ENCODE data around the gene ATP5MG.

Gene ATP5MG

GRCh38 chr11:118401151-118401879 is at the start of gene ATP5MG:
TSS of gene ATP5MG (plus strand) at chr11:118401606. CDS start at chr11:118401666, 60 bp downstream.
- H3K27ac ChIP-seq (ENCODE audit: low read depth, low read length) = peak within 1 kb of the TSS; percentile 86
- H3K9ac ChIP-seq (ENCODE audit: low read length in 5 of 5) = peak within 1 kb of the TSS; percentile 86 to 98 (median 96)
- H3K9me3 ChIP-seq (ENCODE audit: control insufficient read depth in 5 of 5, low read length in 5 of 5) = no peaks in the 10 kb centered on the region
- peaks cover 2 to 35% (median 30%) of the 10 kb centered on the region in 5 donors for H3K4me1 ChIP-seq (ENCODE audit: control insufficient read depth in 5 of 5, insufficient read depth in 5 of 5, low read length in 5 of 5)
- H3K27me3 ChIP-seq (ENCODE audit: control insufficient read depth in 5 of 5, insufficient read depth in 4 of 5, low read length in 5 of 5) = no peaks in the 10 kb centered on the region
- H3K36me3 ChIP-seq (ENCODE audit: control insufficient read depth in 5 of 5, insufficient read depth in 5 of 5, low read length in 5 of 5) = peaks cover 13 to 31% (median 15%) of the 10 kb centered on the region in 5 donors
- peak within 1 kb of the TSS; percentile 93 to 99 (median 94) for H3K4me3 ChIP-seq (ENCODE audit: low read depth in 1 of 5, low read length in 5 of 5)

- Histone ChIP-seq H3K9ac (ENCODE audit: low read length in 5 of 5) (no peak overlapping the region), H3K27me3 (ENCODE audit: control insufficient read depth in 5 of 5, insufficient read depth in 4 of 5, low read length in 5 of 5) (peaks cover 0 to 6% (median 0%) of the 10 kb centered on the region in 5 donors), H3K27ac (ENCODE audit: low read depth, low read length) (no peak overlapping the region), H3K36me3 (ENCODE audit: control insufficient read depth in 5 of 5, insufficient read depth in 5 of 5, low read length in 5 of 5) (no peaks in the 10 kb centered on the region), H3K4me1 (ENCODE audit: control insufficient read depth in 5 of 5, insufficient read depth in 5 of 5, low read length in 5 of 5) (peaks cover 0 to 12% (median 0%) of the 10 kb centered on the region in 5 donors), H3K9me3 (ENCODE audit: control insufficient read depth in 5 of 5, low read length in 5 of 5) (no peaks in the 10 kb centered on the region), H3K4me3 (ENCODE audit: low read depth in 1 of 5, low read length in 5 of 5) (no peak overlapping the region)
Measured at GRCh38 chr11:118353084-118353710, 48.2 kb upstream of the ATP5MG start.

GRCh38 chr11:118358071-118358470 is 43.3 kb upstream of the ATP5MG start:
- Histone ChIP-seq H3K9me3 (ENCODE audit: control insufficient read depth in 5 of 5, low read length in 5 of 5) (no peaks in the 10 kb centered on the region), H3K27me3 (ENCODE audit: control insufficient read depth in 5 of 5, insufficient read depth in 4 of 5, low read length in 5 of 5) (no peaks in the 10 kb centered on the region), H3K36me3 (ENCODE audit: control insufficient read depth in 5 of 5, insufficient read depth in 5 of 5, low read length in 5 of 5) (peaks cover 0 to 2% (median 0%) of the 10 kb centered on the region in 5 donors), H3K27ac (ENCODE audit: low read depth, low read length) (no peak overlapping the region), H3K4me3 (ENCODE audit: low read depth in 1 of 5, low read length in 5 of 5) (no peak overlapping the region), H3K4me1 (ENCODE audit: control insufficient read depth in 5 of 5, insufficient read depth in 5 of 5, low read length in 5 of 5) (peaks cover 0 to 25% (median 19%) of the 10 kb centered on the region in 5 donors), H3K9ac (ENCODE audit: low read length in 5 of 5) (no peak overlapping the region)

- peak within 1 kb of the TSS; percentile 52 for H3K27ac ChIP-seq (ENCODE audit: low read depth, low read length)
- H3K4me1 ChIP-seq (ENCODE audit: control insufficient read depth in 5 of 5, insufficient read depth in 5 of 5, low read length in 5 of 5) = peaks cover 0 to 25% (median 19%) of the 10 kb centered on the region in 5 donors
Measured at GRCh38 chr11:118359295-118359958, 42.0 kb upstream of the ATP5MG start, which contains the start of gene UBE4A. TSS of gene UBE4A (plus strand) at chr11:118359600. CDS start at chr11:118365081, 5,481 bp downstream.

GRCh38 chr11:118364956-118365615 is 36.3 kb upstream of the ATP5MG start:
- peaks cover 32 to 45% (median 37%) of the 10 kb centered on the region in 5 donors for H3K36me3 ChIP-seq (ENCODE audit: control insufficient read depth in 5 of 5, insufficient read depth in 5 of 5, low read length in 5 of 5)
- H3K9me3 ChIP-seq (ENCODE audit: control insufficient read depth in 5 of 5, low read length in 5 of 5) = no peaks in the 10 kb centered on the region
- H3K27ac ChIP-seq (ENCODE audit: low read depth, low read length) = no peak overlapping the region
- H3K27me3 ChIP-seq (ENCODE audit: control insufficient read depth in 5 of 5, insufficient read depth in 4 of 5, low read length in 5 of 5) = no peaks in the 10 kb centered on the region
- no peak overlapping the region for H3K4me3 ChIP-seq (ENCODE audit: low read depth in 1 of 5, low read length in 5 of 5)
- H3K4me1 ChIP-seq (ENCODE audit: control insufficient read depth in 5 of 5, insufficient read depth in 5 of 5, low read length in 5 of 5) = peaks cover 0 to 16% (median 11%) of the 10 kb centered on the region in 5 donors
- H3K9ac ChIP-seq (ENCODE audit: low read length in 5 of 5) = no peak overlapping the region

More at GRCh38 chr11:118359295-118359958, 42.0 kb upstream of the ATP5MG start, which contains the start of gene UBE4A:
- no peaks in the 10 kb centered on the region for H3K27me3 ChIP-seq (ENCODE audit: control insufficient read depth in 5 of 5, insufficient read depth in 4 of 5, low read length in 5 of 5)
- peak within 1 kb of the TSS; percentile 83 to 100 (median 97) for H3K4me3 ChIP-seq (ENCODE audit: low read depth in 1 of 5, low read length in 5 of 5)
- peak within 1 kb of the TSS; percentile 40 to 99 (median 98) for H3K9ac ChIP-seq (ENCODE audit: low read length in 5 of 5)
- no peaks in the 10 kb centered on the region for H3K9me3 ChIP-seq (ENCODE audit: control insufficient read depth in 5 of 5, low read length in 5 of 5)
- peaks cover 0 to 2% (median 0%) of the 10 kb centered on the region in 5 donors for H3K36me3 ChIP-seq (ENCODE audit: control insufficient read depth in 5 of 5, insufficient read depth in 5 of 5, low read length in 5 of 5)

GRCh38 chr11:118366287-118366686 is 35.1 kb upstream of the ATP5MG start:
- Histone ChIP-seq H3K27ac (ENCODE audit: low read depth, low read length) (no peak overlapping the region), H3K27me3 (ENCODE audit: control insufficient read depth in 5 of 5, insufficient read depth in 4 of 5, low read length in 5 of 5) (no peaks in the 10 kb centered on the region), H3K4me1 (ENCODE audit: control insufficient read depth in 5 of 5, insufficient read depth in 5 of 5, low read length in 5 of 5) (peaks cover 0 to 5% (median 0%) of the 10 kb centered on the region in 5 donors), H3K36me3 (ENCODE audit: control insufficient read depth in 5 of 5, insufficient read depth in 5 of 5, low read length in 5 of 5) (peaks cover 37 to 57% (median 49%) of the 10 kb centered on the region in 5 donors), H3K4me3 (ENCODE audit: low read depth in 1 of 5, low read length in 5 of 5) (no peak overlapping the region), H3K9ac (ENCODE audit: low read length in 5 of 5) (no peak overlapping the region), H3K9me3 (ENCODE audit: control insufficient read depth in 5 of 5, low read length in 5 of 5) (no peaks in the 10 kb centered on the region)

- Histone ChIP-seq H3K9ac (ENCODE audit: low read length in 5 of 5) (no peak overlapping the region), H3K27ac (ENCODE audit: low read depth, low read length) (no peak overlapping the region), H3K9me3 (ENCODE audit: control insufficient read depth in 5 of 5, low read length in 5 of 5) (no peaks in the 10 kb centered on the region), H3K36me3 (ENCODE audit: control insufficient read depth in 5 of 5, insufficient read depth in 5 of 5, low read length in 5 of 5) (peaks cover 46 to 87% (median 76%) of the 10 kb centered on the region in 5 donors), H3K27me3 (ENCODE audit: control insufficient read depth in 5 of 5, insufficient read depth in 4 of 5, low read length in 5 of 5) (no peaks in the 10 kb centered on the region), H3K4me3 (ENCODE audit: low read depth in 1 of 5, low read length in 5 of 5) (no peak overlapping the region), H3K4me1 (ENCODE audit: control insufficient read depth in 5 of 5, insufficient read depth in 5 of 5, low read length in 5 of 5) (peaks cover 0 to 10% (median 4%) of the 10 kb centered on the region in 5 donors)
Measured at GRCh38 chr11:118370774-118371173, 30.6 kb upstream of the ATP5MG start.

- Histone ChIP-seq H3K27me3 (ENCODE audit: control insufficient read depth in 5 of 5, insufficient read depth in 4 of 5, low read length in 5 of 5) (no peaks in the 10 kb centered on the region), H3K9me3 (ENCODE audit: control insufficient read depth in 5 of 5, low read length in 5 of 5) (no peaks in the 10 kb centered on the region), H3K4me1 (ENCODE audit: control insufficient read depth in 5 of 5, insufficient read depth in 5 of 5, low read length in 5 of 5) (peaks cover 0 to 10% (median 4%) of the 10 kb centered on the region in 5 donors), H3K27ac (ENCODE audit: low read depth, low read length) (no peak overlapping the region), H3K9ac (ENCODE audit: low read length in 5 of 5) (no peak overlapping the region), H3K4me3 (ENCODE audit: low read depth in 1 of 5, low read length in 5 of 5) (no peak overlapping the region), H3K36me3 (ENCODE audit: control insufficient read depth in 5 of 5, insufficient read depth in 5 of 5, low read length in 5 of 5) (peaks cover 44 to 93% (median 82%) of the 10 kb centered on the region in 5 donors)
Measured at GRCh38 chr11:118373263-118373662, 28.1 kb upstream of the ATP5MG start.

- Histone ChIP-seq H3K9ac (ENCODE audit: low read length in 5 of 5) (no peak overlapping the region), H3K9me3 (ENCODE audit: control insufficient read depth in 5 of 5, low read length in 5 of 5) (no peaks in the 10 kb centered on the region), H3K36me3 (ENCODE audit: control insufficient read depth in 5 of 5, insufficient read depth in 5 of 5, low read length in 5 of 5) (peaks cover 45 to 93% (median 82%) of the 10 kb centered on the region in 5 donors), H3K27ac (ENCODE audit: low read depth, low read length) (no peak overlapping the region), H3K4me3 (ENCODE audit: low read depth in 1 of 5, low read length in 5 of 5) (no peak overlapping the region), H3K4me1 (ENCODE audit: control insufficient read depth in 5 of 5, insufficient read depth in 5 of 5, low read length in 5 of 5) (peaks cover 0 to 10% (median 4%) of the 10 kb centered on the region in 5 donors), H3K27me3 (ENCODE audit: control insufficient read depth in 5 of 5, insufficient read depth in 4 of 5, low read length in 5 of 5) (no peaks in the 10 kb centered on the region)
Measured at GRCh38 chr11:118373871-118374270, 27.5 kb upstream of the ATP5MG start.
